Esophagus (tissue), 2 donors: Measurements from ENCODE around the gene NACC1. TPM values are rescaled to one million over a fixed set of nuclear protein-coding genes. Genes with fewer than 3 reads are reported as not detected.
"Not testable (repeated sequence)": the region's sequence is repeated elsewhere in the genome, so short reads cannot be mapped to it uniquely, and the experiment has no call there.

Experiments used
- H3K27ac ChIP-seq, 2 donors: one replicate each; pipeline ENCODE4 v1.5.1; 2013; ENCODE audit warnings: low read depth in 2 of 2, mild to moderate bottlenecking in 2 of 2, inconsistent platforms in 1 of 2, low read length in 1 of 2, moderate library complexity in 1 of 2
- H3K27me3 ChIP-seq, 2 donors: one replicate each; pipeline ENCODE4 v1.6.1; 2013; ENCODE audit warnings: low read length in 2 of 2, control low read depth in 1 of 2, mild to moderate bottlenecking in 1 of 2; ENCODE audit not compliant: insufficient read depth in 2 of 2, control insufficient read depth in 1 of 2
- H3K36me3 ChIP-seq, 2 donors: one replicate each; pipeline ENCODE4 v1.6.1; 2013; ENCODE audit warnings: low read length in 1 of 2; ENCODE audit not compliant: control insufficient read depth in 2 of 2, insufficient read depth in 2 of 2
- H3K4me1 ChIP-seq, 2 donors: one replicate each; pipeline ENCODE4 v1.6.1; 2013; ENCODE audit warnings: low read length in 1 of 2; ENCODE audit not compliant: control insufficient read depth in 2 of 2, insufficient read depth in 2 of 2
- H3K4me3 ChIP-seq, 2 donors: one replicate each; pipeline ENCODE4 v1.5.1; 2013; ENCODE audit warnings: low read length in 2 of 2, mild to moderate bottlenecking in 2 of 2, low read depth in 1 of 2, moderate library complexity in 1 of 2
- H3K9me3 ChIP-seq, 2 donors: one replicate each; pipeline ENCODE4 v1.6.1; 2013; ENCODE audit warnings: mild to moderate bottlenecking in 2 of 2, low read depth in 1 of 2, low read length in 1 of 2, moderate library complexity in 1 of 2; ENCODE audit not compliant: control insufficient read depth in 2 of 2, insufficient read depth in 1 of 2
- WGBS, 2 donors: extraction: QIAGEN DNeasy Blood & Tissue Kit; methylation state at CpG; one replicate each; pipeline ENCODE4 v1.1.7; 2013; 5-methylcytosine and 5-hydroxymethylcytosine counted together
- polyA plus RNA-seq, 2 donors: library from polyadenylated mRNA; stranded (reverse); fragments of 200-250 nt; gene quantifications; one replicate each; pipeline ENCODE4 v1.2.3, GENCODE V29; 2013
- donor health status: healthy with polysubstance abuse.
- donor health status: Bipolar disorder and iron deficiency.

The NACC1 gene
- polyA plus RNA-seq, 2 donors = 19.5 to 39.4 TPM

- no peaks in the 10 kb centered on the region for H3K9me3 ChIP-seq
- H3K4me1 ChIP-seq = peaks cover 0 to 2% of the 10 kb centered on the region in 2 donors
- H3K36me3 ChIP-seq = no peaks in the 10 kb centered on the region
- WGBS, 2 donors = 5 to 6% methylated on average over 51 to 55 of the region's 55 CpGs
- no peaks in the 10 kb centered on the region for H3K27me3 ChIP-seq
- H3K4me3 ChIP-seq = peak overlapping the region; percentile 91 to 98
- peak overlapping the region; percentile 97 to 99 for H3K27ac ChIP-seq
These were observed 37.7 kb downstream of the NACC1 start for GRCh38 chr19:13155472-13156359.

GRCh38 chr19:13159713-13160112, 41.6 kb downstream of the NACC1 start:
- WGBS, 2 donors = 87 to 89% methylated on average over 3 of the region's 3 CpGs
- no peaks in the 10 kb centered on the region for H3K36me3 ChIP-seq
- peaks cover 4 to 10% of the 10 kb centered on the region in 2 donors for H3K4me1 ChIP-seq
- H3K27ac ChIP-seq = no peak overlapping the region
- no peaks in the 10 kb centered on the region for H3K9me3 ChIP-seq
- no peak overlapping the region for H3K4me3 ChIP-seq
- no peaks in the 10 kb centered on the region for H3K27me3 ChIP-seq

GRCh38 chr19:13160557-13160956, 42.5 kb downstream of the NACC1 start:
- H3K4me1 ChIP-seq = peaks cover 6 to 14% of the 10 kb centered on the region in 2 donors
- no peaks in the 10 kb centered on the region for H3K9me3 ChIP-seq
- H3K36me3 ChIP-seq = no peaks in the 10 kb centered on the region
- WGBS, 2 donors = 58 to 63% methylated on average over 1 of the region's 1 CpG
- no peaks in the 10 kb centered on the region for H3K27me3 ChIP-seq
- H3K4me3 ChIP-seq = no peak overlapping the region
- peak overlapping the region in 1 of 2 donors; percentile 6 for H3K27ac ChIP-seq

GRCh38 chr19:13162724-13163608, 44.9 kb downstream of the NACC1 start:
- H3K9me3 ChIP-seq = no peaks in the 10 kb centered on the region
- peak overlapping the region; percentile 34 to 35 for H3K4me3 ChIP-seq
- H3K4me1 ChIP-seq = peaks cover 6 to 12% of the 10 kb centered on the region in 2 donors
- H3K36me3 ChIP-seq = no peaks in the 10 kb centered on the region
- H3K27ac ChIP-seq = peak overlapping the region; percentile 96 to 97
- H3K27me3 ChIP-seq = no peaks in the 10 kb centered on the region
- WGBS, 2 donors = 1 to 2% methylated on average over 57 to 58 of the region's 58 CpGs

- WGBS, 2 donors = 9 to 11% methylated on average over 20 of the region's 20 CpGs
- Histone ChIP-seq H3K4me3 (peak overlapping the region; percentile 1 to 30), H3K27me3 (no peaks in the 10 kb centered on the region), H3K4me1 (peaks cover 6 to 12% of the 10 kb centered on the region in 2 donors), H3K36me3 (no peaks in the 10 kb centered on the region), H3K9me3 (no peaks in the 10 kb centered on the region), H3K27ac (peak overlapping the region; percentile 96 to 97)
These were observed 45.7 kb downstream of the NACC1 start for GRCh38 chr19:13163609-13164342.

GRCh38 chr19:13164343-13165161, 46.5 kb downstream of the NACC1 start:
- Histone ChIP-seq H3K4me3 (peak overlapping the region; percentile 1 to 20), H3K27ac (peak overlapping the region; percentile 96 to 97), H3K27me3 (no peaks in the 10 kb centered on the region), H3K36me3 (no peaks in the 10 kb centered on the region), H3K4me1 (peaks cover 11 to 13% of the 10 kb centered on the region in 2 donors), H3K9me3 (no peaks in the 10 kb centered on the region)
- WGBS, 2 donors = 9 to 11% methylated on average over 19 of the region's 19 CpGs

- H3K4me1 ChIP-seq = peaks cover 11 to 15% of the 10 kb centered on the region in 2 donors
- H3K4me3 ChIP-seq = no peak overlapping the region
- peak overlapping the region; percentile 96 to 97 for H3K27ac ChIP-seq
- no peaks in the 10 kb centered on the region for H3K36me3 ChIP-seq
- H3K27me3 ChIP-seq = no peaks in the 10 kb centered on the region
- no peaks in the 10 kb centered on the region for H3K9me3 ChIP-seq
- 72 to 75% methylated on average over 19 of the region's 19 CpGs for WGBS, 2 donors
These were observed 47.3 kb downstream of the NACC1 start for GRCh38 chr19:13165162-13165997.

GRCh38 chr19:13166151-13166550, 48.1 kb downstream of the NACC1 start:
- not testable (repeated sequence) for H3K36me3 ChIP-seq, H3K27me3 ChIP-seq, H3K9me3 ChIP-seq, H3K4me3 ChIP-seq
- Histone ChIP-seq H3K27ac (peak overlapping the region in 1 of 2 donors; percentile 17), H3K4me1 (peaks cover 11 to 15% of the 10 kb centered on the region in 2 donors)
- WGBS, 2 donors = 94 to 97% methylated on average over 3 of the region's 3 CpGs
